Psoas muscle (tissue), 8 donors: ENCODE results near the gene HTT. TPM values are rescaled to one million over a fixed set of nuclear protein-coding genes. Genes with fewer than 3 reads are reported as not detected.

ENCODE experiments used
- ATAC-seq, 4 donors: fragments of 200-7000 bp; cut with Tn5 transposase; one replicate each; pipeline ENCODE4 v1.9.1; 2020; ENCODE audit warnings: moderate library complexity in 3 of 4, mild to moderate bottlenecking in 2 of 4
- DNase-seq, 2 donors: peaks; one replicate each; pipeline ENCODE4 v3.0.0-alpha.2; 2020
- H3K27ac ChIP-seq: fragments of 200-600 bp; one replicate; pipeline ENCODE4 v1.8.0; 2022
- H3K27me3 ChIP-seq, 3 donors: fragments of 200-600 bp in 1 of 3; one replicate each; pipeline versions ENCODE4 v1.6.1 to v1.8.0; 2013 to 2022; ENCODE audit warnings: low read length in 2 of 3, mild to moderate bottlenecking in 2 of 3, moderate library complexity in 1 of 3; ENCODE audit not compliant: insufficient read depth in 3 of 3
- H3K36me3 ChIP-seq, 2 donors: fragments of 200-600 bp in 1 of 2; one replicate each; pipeline versions ENCODE4 v1.6.1 to v1.8.0; 2013 to 2022; ENCODE audit warnings: low read depth in 1 of 2, mild to moderate bottlenecking in 1 of 2, moderate library complexity in 1 of 2; ENCODE audit not compliant: insufficient read depth in 1 of 2
- H3K4me1 ChIP-seq: fragments of 200-600 bp; one replicate; pipeline ENCODE4 v1.8.0; 2022
- H3K4me3 ChIP-seq: fragments of 200-600 bp; one replicate; pipeline ENCODE4 v1.8.0; 2022; ENCODE audit warnings: mild to moderate bottlenecking
- H3K9me3 ChIP-seq: fragments of 200-600 bp; one replicate; pipeline ENCODE4 v1.8.0; 2022
- CTCF ChIP-seq: fragments of 200-600 bp; IDR thresholded peaks from one replicate; pipeline ENCODE4 v1.8.0; 2022; ENCODE audit warnings: antibody characterized with exemption
- WGBS, 3 donors: extraction: QIAGEN DNeasy Blood & Tissue Kit; methylation state at CpG; one replicate each; pipeline versions ENCODE4 v1.1.6 to v1.1.7; 2013; 5-methylcytosine and 5-hydroxymethylcytosine counted together
- intact Hi-C, 2 donors: fragments of 100-400 bp; cut with DNase I; formaldehyde crosslinking; loops; one replicate each; pipeline versions ENCODE4 v1.11.0 to v1.14.2; 2022
- polyA plus RNA-seq, 3 donors: library from polyadenylated mRNA; stranded (reverse); fragments of 200-250 nt; gene quantifications; one replicate each; pipeline ENCODE4 v1.2.3, GENCODE V29; 2013
- total RNA-seq, 4 donors: library from RNA; stranded (reverse); fragmentation: NEBNext Ultra II Directional in 2 of 4; extraction: Animal tissue kit (Norgen Biotek cat#: 25700) in 2 of 4; gene quantifications; one replicate each; pipeline versions ENCODE4 v1.2.1 to v1.2.4, GENCODE V29; 2021 to 2023
- donor health status: healthy with polysubstance abuse.
- donor health status: DM: no; HTN: no; CAD: no; lungs with moderate emphysema.
- donor health status: Bipolar disorder and iron deficiency.
- donor health status: healthy.
- donor health status: DM: yes; HTN: yes; CAD: no.
- donor health status: DM: no; HTN: no; CAD: no.
- donor health status: DM: no; HTN: no; CAD: no.
- donor health status: DM: yes; HTN: yes; CAD: no.

Gene HTT
- total and polyA plus RNA-seq, 7 donors = 6.7 to 39.9 (median 29.6) TPM

- WGBS, 3 donors = 91 to 97% (median 94%) methylated on average over 20 of the region's 20 CpGs
- H3K4me1 ChIP-seq = peaks cover 30% of the 10 kb centered on the region
- no peak overlapping the region for H3K4me3 ChIP-seq
- DNase-seq = peak; percentile 2 to 32
- ATAC-seq = no peak
- peaks cover 0 to 94% of the 10 kb centered on the region in 2 donors for H3K36me3 ChIP-seq
- H3K9me3 ChIP-seq = no peaks in the 10 kb centered on the region
- no peaks in the 10 kb centered on the region for H3K27me3 ChIP-seq
- TF ChIP-seq CTCF = no peak
- peak overlapping the region; percentile 23 for H3K27ac ChIP-seq
- intact Hi-C loops = no loop called here
Measured at GRCh38 chr4:3218824-3219760, 144.6 kb downstream of the HTT start.

- DNase-seq = peak; percentile 2 to 48
- H3K4me1 ChIP-seq = peaks cover 30% of the 10 kb centered on the region
- no peaks in the 10 kb centered on the region for H3K27me3 ChIP-seq
- H3K27ac ChIP-seq = peak overlapping the region; percentile 69
- no peak for TF ChIP-seq CTCF
- WGBS, 3 donors = 70 to 73% (median 72%) methylated on average over 9 of the region's 9 CpGs
- H3K36me3 ChIP-seq = peaks cover 0 to 94% of the 10 kb centered on the region in 2 donors
- intact Hi-C loops = no loop called here
- H3K4me3 ChIP-seq = no peak overlapping the region
- no peaks in the 10 kb centered on the region for H3K9me3 ChIP-seq
- ATAC-seq = no peak
Measured at GRCh38 chr4:3219761-3220475, 145.4 kb downstream of the HTT start.

- Histone ChIP-seq H3K36me3 (peaks cover 0 to 94% of the 10 kb centered on the region in 2 donors), H3K27ac (peak overlapping the region; percentile 69), H3K4me1 (peaks cover 30% of the 10 kb centered on the region), H3K27me3 (no peaks in the 10 kb centered on the region), H3K4me3 (no peak overlapping the region), H3K9me3 (no peaks in the 10 kb centered on the region)
- 33 to 66% (median 39%) methylated on average over 8 of the region's 8 CpGs for WGBS, 3 donors
- no peak for TF ChIP-seq CTCF
- peak; percentile 36 to 70 (median 66) for ATAC-seq
- intact Hi-C loops = no loop called here
- DNase-seq = peak; percentile 14 to 62
Measured at GRCh38 chr4:3220476-3221183, 146.1 kb downstream of the HTT start.

GRCh38 chr4:3221184-3221494, 146.7 kb downstream of the HTT start:
- Histone ChIP-seq H3K36me3 (peaks cover 0 to 94% of the 10 kb centered on the region in 2 donors), H3K4me1 (peaks cover 30% of the 10 kb centered on the region), H3K9me3 (no peaks in the 10 kb centered on the region), H3K27me3 (no peaks in the 10 kb centered on the region), H3K27ac (peak overlapping the region; percentile 69), H3K4me3 (no peak overlapping the region)
- TF ChIP-seq CTCF = no peak
- peak in 3 of 4 donors; percentile 48 to 52 (median 52) for ATAC-seq
- DNase-seq = peak; percentile 4 to 23
- WGBS, 3 donors = 53 to 86% (median 54%) methylated on average over 8 of the region's 8 CpGs
- intact Hi-C loops = no loop called here
